Endothelial cell of umbilical vein (primary cell): ENCODE data around the gene CTDP1.

ENCODE experiments used
- EZH2 ChIP-seq: IDR thresholded peaks from 2 replicates; pipeline ENCODE4 v1.6.1; 2012; ENCODE audit warnings: borderline replicate concordance, low read depth, mild to moderate bottlenecking, moderate library complexity, low read length, inconsistent platforms; ENCODE audit not compliant: severe bottlenecking
- FOS ChIP-seq: IDR thresholded peaks from 2 replicates; pipeline ENCODE4 v1.6.1; 2011; ENCODE audit warnings: mild to moderate bottlenecking, low read length, moderate library complexity, borderline replicate concordance; ENCODE audit not compliant: insufficient read depth
- JUN ChIP-seq: IDR thresholded peaks from 2 replicates; pipeline ENCODE4 v1.6.1; 2011; ENCODE audit warnings: borderline replicate concordance, low read depth; ENCODE audit not compliant: insufficient read length, insufficient read depth
- MYC ChIP-seq: IDR thresholded peaks from one replicate; pipeline ENCODE4 v1.6.1; 2011; ENCODE audit warnings: mild to moderate bottlenecking, low read depth, low read length
- POLR2A ChIP-seq: IDR thresholded peaks from 2 replicates; pipeline ENCODE4 v1.6.1; 2012; ENCODE audit warnings: low read depth, mild to moderate bottlenecking, control low read depth, low read length
- POLR2AphosphoS5 ChIP-seq: IDR thresholded peaks from 2 replicates; pipeline ENCODE4 v1.6.1; 2012; ENCODE audit warnings: low read depth, mild to moderate bottlenecking, control low read depth, low read length, moderate library complexity; ENCODE audit not compliant: insufficient read depth
- TF ChIP-seq, protein P1 (sequence below), 2 donors: IDR thresholded peaks; 1 replicate in 1 of 2; 2 replicates in 1 of 2; pipeline ENCODE4 v1.5.1; 2011; ENCODE audit warnings: low read length in 2 of 2, mild to moderate bottlenecking in 2 of 2, moderate library complexity in 2 of 2, control low read depth in 1 of 2, inconsistent platforms in 1 of 2, low read depth in 1 of 2; ENCODE audit not compliant: insufficient read depth in 1 of 2; ENCODE audit errors: extremely low read depth in 1 of 2

DNA sequence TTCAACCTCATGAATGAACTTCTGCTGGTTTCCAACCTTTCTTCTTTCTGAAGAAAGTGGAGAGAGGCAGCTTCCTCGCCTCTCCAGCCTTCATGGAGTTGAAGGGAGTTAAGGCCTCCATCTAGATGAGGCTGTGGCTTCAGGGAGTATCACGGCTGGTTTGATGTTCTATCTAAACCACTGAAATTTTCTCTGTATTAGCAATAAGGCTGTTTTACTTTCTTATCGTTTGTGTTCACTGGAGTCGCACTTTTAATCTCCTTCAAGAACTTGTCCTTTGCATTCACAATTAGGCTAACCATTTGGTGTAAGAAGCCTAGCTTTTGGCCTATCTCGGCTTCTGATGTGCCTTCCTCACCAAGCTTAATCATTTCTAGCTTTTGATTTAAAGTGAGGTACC lies 19.9 kb upstream of the CTDP1 start:
- TF ChIP-seq, protein P1, sequence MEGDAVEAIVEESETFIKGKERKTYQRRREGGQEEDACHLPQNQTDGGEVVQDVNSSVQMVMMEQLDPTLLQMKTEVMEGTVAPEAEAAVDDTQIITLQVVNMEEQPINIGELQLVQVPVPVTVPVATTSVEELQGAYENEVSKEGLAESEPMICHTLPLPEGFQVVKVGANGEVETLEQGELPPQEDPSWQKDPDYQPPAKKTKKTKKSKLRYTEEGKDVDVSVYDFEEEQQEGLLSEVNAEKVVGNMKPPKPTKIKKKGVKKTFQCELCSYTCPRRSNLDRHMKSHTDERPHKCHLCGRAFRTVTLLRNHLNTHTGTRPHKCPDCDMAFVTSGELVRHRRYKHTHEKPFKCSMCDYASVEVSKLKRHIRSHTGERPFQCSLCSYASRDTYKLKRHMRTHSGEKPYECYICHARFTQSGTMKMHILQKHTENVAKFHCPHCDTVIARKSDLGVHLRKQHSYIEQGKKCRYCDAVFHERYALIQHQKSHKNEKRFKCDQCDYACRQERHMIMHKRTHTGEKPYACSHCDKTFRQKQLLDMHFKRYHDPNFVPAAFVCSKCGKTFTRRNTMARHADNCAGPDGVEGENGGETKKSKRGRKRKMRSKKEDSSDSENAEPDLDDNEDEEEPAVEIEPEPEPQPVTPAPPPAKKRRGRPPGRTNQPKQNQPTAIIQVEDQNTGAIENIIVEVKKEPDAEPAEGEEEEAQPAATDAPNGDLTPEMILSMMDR (IDR thresholded peaks at IDR 0.05; ENCODE audit: extremely low read depth in 1 of 2, insufficient read depth in 1 of 2, low read depth in 1 of 2, low read length in 2 of 2): no peak
- no peak for TF ChIP-seq POLR2A
- TF ChIP-seq EZH2: no peak
- TF ChIP-seq POLR2AphosphoS5: no peak
- no peak for TF ChIP-seq MYC
- TF ChIP-seq FOS: no peak
- TF ChIP-seq JUN: no peak
